GM15510 (cell line): ENCODE data around the gene UBFD1.

Source experiments
- POLR2A ChIP-seq: IDR thresholded peaks from 3 replicates; pipeline ENCODE4 v1.6.1; 2011; ENCODE audit warnings: borderline replicate concordance; ENCODE audit not compliant: insufficient read length; ENCODE audit errors: extremely low read depth

UBFD1 gene

DNA sequence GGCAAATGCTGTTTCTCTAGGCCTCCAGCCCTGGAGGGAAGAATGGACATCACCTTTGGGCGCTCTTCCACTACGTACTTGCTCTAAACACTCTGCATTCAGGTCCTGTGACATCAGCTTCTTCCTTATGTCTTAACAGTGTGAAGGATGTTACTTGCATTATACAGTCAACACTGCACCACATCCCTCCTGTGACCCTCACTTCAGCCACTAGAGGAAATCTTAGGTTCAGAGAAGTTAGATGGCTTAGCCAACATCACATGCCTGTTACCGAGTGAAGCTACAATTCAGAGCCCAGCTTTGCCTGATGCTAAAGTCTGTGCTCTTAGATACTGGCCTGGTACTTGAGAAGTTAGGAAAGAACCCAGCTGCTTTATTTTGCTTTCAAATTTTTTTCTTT is 18.3 kb downstream of the UBFD1 start:
- TF ChIP-seq POLR2A = no peak

DNA sequence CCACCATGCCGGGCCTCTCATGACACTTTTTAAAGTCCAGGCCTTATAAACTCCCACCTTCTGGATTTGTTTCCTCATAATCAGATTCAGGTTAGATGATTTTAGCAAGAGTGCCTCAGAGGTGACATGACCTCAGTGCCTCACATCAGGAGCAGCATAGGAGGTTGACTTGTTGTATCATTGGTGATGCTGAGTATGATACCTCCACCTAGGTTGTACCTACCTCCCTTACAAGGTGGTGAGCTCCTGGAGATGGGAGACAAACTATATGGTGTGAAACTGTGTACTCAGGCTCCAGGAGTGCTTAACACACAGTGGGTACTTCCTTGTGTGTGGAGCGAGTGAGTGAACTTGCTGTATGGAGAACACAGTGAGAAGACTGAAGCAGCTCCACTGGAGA is 20.0 kb downstream of the UBFD1 start:
- no peak for TF ChIP-seq POLR2A

DNA sequence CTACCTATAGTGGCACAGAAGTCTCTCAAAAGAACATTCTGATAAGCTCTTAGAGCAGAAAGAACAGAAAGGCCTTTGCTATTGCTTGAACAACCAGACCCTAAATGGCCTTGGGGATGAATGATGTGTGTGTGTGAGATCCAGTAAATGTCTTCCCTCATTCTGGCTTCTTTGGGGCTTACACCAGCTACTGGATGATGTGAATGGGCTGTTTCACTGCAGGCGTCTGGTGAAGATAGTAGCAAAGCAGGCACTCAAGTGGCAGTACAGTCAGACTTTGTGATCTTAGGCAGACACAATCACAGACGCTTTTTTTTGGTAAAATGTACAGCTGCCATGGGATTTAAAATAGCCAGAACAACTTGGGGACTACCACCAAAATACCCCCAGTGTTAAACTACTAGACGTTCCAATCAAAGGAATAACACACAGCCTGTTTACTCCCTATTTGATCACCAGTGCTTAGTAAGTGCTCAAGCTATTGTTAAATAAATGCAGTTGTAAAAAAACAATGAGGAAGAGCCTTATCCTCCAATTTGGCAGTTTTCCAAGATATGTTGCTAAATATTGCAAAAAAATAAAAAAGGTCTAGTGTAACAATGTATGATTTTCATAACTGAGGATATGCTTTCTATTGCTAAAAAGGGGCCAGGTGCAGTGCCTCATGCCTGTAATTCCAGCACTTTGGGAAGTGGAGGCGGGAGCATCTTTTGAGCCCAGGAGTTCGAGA is 20.7 kb downstream of the UBFD1 start:
- TF ChIP-seq POLR2A = no peak

DNA sequence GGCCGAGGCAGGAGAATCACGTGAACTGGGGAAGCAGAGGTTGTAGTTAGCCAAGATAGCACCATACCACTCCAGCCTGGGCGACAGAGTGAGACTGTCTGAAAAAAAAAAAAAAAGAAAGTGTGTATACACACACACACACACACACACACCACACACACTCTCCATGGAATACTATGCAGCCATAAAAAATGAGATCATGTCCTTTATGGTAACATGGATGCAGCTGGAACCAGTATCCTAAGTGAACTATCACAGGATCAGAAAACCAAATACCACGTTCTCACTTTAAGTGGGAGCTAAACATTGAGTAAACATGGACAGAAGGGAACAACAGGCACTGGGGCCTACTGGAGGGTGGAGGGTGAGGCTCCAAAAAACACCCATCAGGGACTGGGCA is 21.8 kb downstream of the UBFD1 start:
- no peak for TF ChIP-seq POLR2A

DNA sequence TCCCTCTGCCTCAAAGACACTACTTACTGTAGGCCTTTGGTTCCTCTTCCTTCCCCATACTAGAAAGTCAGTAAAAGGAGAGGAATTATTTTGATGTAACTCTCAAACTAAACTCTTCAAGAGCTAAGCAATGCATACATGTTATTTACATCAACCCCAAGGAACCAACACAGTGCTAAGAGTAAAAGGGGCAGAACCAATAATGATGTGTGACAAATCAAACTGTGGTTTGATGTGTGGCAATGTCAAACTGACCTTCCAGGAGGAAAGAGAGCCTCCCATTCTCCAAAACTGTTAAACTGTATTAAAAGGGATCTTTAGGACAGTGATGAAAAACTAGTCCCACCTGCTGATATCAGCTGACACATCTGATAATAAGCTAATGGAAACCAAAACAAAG is 22.9 kb downstream of the UBFD1 start:
- no peak for TF ChIP-seq POLR2A

DNA sequence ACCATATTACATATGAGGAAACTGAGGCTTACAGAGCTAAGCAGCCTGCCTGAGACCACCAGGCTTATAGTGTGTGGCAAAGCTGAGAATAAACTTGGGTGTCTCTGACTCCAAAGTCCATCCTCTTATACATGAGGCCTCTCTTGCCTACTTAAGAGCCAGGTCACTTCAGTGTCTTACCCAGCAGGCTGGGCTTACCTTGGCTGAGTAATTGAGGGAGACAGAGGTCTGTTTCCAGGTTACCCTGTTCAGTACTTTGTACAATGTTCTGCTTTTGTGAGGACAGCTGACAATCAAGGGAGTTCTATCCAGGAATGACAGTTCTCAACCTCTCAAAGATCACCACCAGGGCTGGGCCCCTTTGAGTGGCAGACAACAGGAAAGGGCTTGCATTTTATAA is 24.2 kb downstream of the UBFD1 start:
- TF ChIP-seq POLR2A = no peak

DNA sequence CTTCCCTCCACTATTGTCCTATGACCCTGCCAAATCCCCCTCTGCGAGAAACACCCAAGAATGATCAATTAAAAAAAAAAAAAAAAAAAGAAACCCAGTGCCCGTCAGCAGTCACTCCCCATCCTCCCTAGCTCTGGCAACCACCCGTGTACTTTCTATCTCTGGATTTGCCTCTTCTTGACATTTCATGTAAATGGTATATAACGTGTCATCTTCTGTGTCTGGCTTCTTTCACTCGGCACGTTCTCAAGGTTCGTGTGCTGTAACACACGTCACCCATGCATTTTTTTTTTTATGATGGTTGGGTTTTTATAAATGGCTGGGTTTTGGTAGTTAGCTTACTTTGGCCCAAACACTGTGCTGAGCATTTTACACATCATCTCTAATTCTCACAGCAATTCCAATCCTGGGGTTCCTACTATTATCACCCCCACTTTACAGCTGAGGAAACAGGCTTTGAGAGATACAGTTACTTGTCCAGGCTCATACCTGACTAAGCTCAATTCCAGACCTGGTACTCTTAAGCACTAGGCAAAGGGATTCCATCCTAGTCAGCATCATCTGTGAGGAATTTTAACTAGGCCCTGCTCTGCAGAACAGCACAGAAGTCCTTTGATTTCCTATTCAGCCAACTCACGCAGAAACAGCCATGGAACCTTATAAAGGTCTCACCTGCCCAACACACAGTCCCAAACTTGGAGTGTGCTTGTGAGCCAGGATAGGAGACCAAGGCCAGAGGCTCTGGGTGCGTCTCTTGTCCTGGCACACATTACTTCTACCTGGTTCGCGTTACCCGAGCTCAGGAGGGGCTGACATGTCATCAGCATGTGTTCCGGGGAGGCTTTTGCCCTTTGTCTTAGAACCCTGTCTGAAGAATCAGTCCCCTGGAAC is 26.9 kb downstream of the UBFD1 start:
- TF ChIP-seq POLR2A = no peak

DNA sequence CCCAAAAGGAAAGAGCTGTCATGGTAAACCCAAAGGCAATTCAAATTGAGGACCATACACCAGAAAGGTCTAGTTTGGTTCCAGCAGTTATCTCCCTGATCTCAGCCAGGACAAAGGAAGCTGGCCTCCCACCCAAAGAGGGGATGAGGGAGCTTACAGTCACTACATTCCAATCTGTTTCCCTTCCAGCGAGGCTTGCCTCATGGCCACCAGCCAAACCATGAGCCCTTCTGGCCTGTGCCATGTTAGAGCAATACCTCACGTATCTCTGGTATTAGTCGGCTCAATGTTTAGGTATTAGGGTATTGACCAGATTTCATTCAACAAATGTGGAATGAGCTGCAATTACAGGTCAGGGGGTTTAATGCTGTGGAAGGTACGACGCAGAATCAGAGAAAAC is 30.2 kb downstream of the UBFD1 start:
- no peak for TF ChIP-seq POLR2A

DNA sequence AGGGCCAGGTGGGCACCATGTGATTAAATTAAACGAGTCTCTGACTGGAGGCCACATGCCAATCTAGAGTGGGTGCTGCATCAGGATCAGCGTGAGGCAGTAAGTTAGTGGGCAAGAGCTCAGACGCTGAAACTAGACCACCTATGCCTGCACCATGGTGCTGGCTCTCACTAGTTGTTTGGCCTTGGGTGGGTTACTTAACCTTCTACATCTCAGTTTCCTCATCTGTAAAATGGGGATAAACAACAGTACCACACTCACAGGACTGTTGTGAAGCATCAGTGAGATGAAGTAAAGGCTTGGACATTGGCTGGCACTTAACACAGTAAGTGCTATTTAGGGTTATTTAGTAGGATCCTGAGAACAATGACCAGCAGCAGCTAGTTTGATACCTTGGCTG is 32.7 kb downstream of the UBFD1 start:
- no peak for TF ChIP-seq POLR2A

DNA sequence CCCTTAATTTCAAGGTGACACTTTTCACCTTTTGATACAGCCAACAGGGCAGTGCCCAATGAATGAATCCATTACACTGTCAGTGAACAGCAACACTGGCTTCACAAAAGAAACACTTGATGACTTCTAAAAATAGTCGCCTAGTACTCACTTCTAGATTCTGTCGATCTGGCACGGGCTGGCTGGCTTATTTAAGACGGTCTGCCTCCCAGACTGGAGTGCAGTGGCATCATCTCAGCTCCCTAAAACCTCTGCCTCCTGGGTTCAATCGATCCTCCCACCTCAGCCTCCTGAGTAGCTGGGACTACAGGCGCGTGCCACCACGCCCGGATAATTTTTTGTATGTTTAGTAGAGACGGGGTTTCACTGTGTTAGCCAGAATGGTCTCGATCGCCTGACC is 36.7 kb downstream of the UBFD1 start:
- no peak for TF ChIP-seq POLR2A

DNA sequence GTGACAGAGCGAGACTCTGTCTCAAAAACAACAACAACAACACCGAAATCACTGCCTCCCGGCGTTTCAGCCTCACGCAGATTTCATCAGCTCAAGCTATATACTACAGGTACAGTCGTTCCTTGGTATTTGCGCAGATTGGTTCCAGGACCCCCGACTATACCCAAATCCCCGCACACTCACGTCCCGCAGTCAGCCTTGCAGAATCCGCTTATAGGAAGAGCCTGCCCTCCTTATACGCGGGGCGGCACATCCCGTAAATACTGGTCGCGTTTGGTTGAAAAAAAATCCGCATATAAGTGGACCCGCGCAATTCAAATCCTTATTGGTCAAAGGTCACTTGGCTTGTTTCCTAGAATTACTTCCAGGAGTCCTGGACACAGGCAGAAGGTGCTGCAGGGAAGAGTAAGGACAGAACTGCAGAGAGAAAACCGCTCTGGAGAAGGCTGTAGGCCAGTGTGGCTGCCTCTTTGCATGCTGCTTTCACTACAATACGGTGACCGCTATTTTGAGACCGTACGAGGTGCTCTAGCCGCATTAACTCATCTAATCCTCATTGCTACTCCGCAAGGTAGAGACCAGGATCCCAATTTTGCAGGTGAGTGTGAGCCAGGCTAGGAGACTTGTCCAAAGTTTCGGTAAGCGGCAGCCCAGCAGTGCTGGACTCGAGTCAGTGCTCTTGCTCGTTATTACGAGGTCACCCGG is 37.9 kb downstream of the UBFD1 start:
- no peak for TF ChIP-seq POLR2A

DNA sequence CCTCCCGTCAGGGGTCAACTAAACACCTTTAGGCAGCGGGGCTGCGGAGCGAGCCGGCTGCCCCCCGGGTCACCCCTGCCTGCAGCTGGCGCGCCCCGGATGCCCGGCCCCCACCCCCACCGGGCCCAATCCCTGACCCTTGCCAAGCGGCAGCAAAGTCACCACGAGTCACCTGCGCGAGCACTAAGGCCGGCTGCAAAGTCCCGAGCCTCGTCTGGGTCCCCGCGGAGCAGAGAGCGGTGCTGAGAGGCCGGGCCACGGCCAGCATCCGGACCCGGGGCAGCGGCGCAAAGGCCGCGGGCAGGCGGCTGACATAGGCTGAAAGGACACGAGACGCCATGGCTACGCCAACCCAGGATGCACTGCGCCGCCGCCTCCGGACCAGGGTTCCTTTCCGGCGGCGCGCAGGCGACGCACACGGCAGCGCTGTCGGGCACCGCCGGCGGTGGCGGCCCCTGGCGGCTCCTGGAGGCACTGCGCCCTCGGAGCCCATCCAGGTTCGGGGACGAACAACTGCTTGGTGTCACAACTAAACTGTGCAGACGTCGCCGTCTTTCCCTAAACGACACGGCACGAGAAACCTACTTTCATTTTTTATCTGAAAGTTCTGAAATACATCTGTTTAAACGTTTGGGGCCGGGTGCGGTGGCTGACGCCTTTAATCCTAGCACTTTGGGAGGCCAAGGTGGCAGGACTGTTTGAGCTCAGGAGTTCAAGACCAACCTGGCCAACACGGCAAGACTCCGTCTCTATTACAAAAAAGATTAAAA is 38.6 kb downstream of the UBFD1 start, which contains the start of gene NDUFAB1:
Gene NDUFAB1 (minus strand): TSS at position 366 of the 770 bp plus-strand sequence. CDS start 26 bp downstream, at position 340.
- TF ChIP-seq POLR2A = peak; percentile 79

DNA sequence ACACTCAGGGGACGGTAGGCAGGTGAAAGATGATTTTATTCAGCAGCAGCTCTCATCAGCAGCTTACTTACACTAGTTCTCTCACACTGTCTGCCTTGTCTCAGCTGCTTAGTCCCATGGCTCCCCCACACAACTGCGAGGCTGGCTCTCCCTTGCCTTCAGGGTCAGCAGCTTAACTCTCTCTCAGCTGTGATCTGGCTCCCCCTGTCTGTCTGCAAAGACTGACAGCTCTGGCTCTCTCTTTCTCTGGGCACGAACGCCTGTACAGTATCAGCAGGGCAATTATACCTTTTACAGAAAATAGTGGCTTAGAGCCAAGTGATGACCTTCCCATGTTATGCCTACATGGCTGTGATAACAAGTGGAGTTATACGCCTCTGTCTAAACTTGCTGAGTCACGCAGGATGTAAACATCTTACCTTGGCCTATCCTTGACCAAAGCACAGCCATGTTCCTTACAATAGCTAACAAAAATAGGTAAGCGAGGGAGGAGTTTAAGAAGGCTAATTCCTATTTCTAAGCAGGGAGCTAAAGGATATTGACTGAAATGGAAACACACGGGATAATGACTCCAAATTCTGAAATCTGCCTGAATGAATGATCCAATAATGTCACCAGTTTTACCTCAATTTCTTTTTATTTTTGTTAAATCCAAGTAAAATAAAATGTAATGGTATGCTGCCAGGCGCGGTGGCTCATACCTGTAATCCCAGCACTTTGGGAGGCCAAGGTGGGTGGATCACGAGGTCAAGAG is 39.7 kb downstream of the UBFD1 start:
- TF ChIP-seq POLR2A = no peak

DNA sequence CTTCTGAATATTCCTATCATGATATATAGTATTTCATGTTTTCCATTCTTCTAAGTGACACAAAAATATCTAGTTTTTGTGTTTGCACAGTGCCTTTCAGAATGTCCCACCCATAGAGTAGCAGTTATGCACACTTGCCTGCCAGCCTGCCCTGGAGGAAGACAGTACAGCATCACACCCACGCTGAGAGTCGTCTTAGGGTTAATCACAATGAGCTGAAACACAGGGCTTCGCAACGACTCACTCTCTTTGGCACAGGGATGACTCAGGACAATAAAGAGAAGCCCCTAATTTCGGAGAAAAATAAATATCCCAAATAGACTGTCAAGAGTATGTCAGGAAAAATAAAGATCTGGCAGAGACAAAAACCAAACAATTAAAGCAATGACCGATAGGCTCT is 50.2 kb downstream of the UBFD1 start:
- no peak for TF ChIP-seq POLR2A
